Measurements from ENCODE around the gene LSM12. TPM values are rescaled to one million over a fixed set of nuclear protein-coding genes. Genes with fewer than 3 reads are reported as not detected.
A peak's percentile ranks its signal among the peaks of the same experiment; 100 is the strongest.
"Not testable (repeated sequence)": the region's sequence is repeated elsewhere in the genome, so short reads cannot be mapped to it uniquely, and the experiment has no call there.

The LSM12 gene
- polyA plus RNA-seq, 1 of the 3 experiments (the other 2 are of a cell fraction), result 26.6 TPM

DNA sequence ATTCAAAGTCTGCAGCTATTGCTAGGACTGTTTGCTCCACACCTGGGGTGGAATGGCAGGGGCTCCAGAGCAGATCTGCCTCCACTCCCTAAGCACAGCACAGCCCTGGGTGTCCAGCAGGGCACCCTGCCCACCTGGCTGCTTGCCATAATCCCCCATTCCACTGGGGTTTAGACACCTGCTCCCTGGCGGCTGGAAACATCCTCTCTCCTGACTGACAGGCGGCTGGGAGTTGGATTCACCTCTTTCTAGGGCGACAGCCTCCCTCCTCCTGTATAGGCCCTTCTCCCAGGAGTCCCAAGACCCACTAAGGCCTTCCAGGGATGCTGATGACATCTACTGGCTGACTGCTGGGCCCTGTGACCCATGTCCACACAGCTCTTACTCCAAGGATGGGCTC lies 39.0 kb upstream of the LSM12 start (continued):
- no peak for TF ChIP-seq YY1 (IDR thresholded peaks at IDR 0.05; ENCODE audit: low read depth)
- TF ChIP-seq, protein P1, sequence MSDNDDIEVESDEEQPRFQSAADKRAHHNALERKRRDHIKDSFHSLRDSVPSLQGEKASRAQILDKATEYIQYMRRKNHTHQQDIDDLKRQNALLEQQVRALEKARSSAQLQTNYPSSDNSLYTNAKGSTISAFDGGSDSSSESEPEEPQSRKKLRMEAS (IDR thresholded peaks at IDR 0.05; ENCODE audit: low read depth), result no peak
- no peak for TF ChIP-seq JUND (IDR thresholded peaks at IDR 0.05)
- no peak for TF ChIP-seq FOSL2 (IDR thresholded peaks at IDR 0.05; ENCODE audit: borderline replicate concordance, low read depth)
- no peak for TF ChIP-seq GATA2 (CRISPR knock-in tag; IDR thresholded peaks at IDR 0.05)
- no peak for TF ChIP-seq ELF1 (IDR thresholded peaks at IDR 0.05)
- no peak for TF ChIP-seq RFX5 (IDR thresholded peaks at IDR 0.05; ENCODE audit: low read length)
- TF ChIP-seq FOXM1 (IDR thresholded peaks at IDR 0.05; ENCODE audit: low read depth), result no peak
- TF ChIP-seq NRF1 (IDR thresholded peaks at IDR 0.05; ENCODE audit: low read depth, low read length), result no peak
- no peak for TF ChIP-seq TAF1 (IDR thresholded peaks at IDR 0.05; ENCODE audit: borderline replicate concordance, low read depth, low read length)

DNA sequence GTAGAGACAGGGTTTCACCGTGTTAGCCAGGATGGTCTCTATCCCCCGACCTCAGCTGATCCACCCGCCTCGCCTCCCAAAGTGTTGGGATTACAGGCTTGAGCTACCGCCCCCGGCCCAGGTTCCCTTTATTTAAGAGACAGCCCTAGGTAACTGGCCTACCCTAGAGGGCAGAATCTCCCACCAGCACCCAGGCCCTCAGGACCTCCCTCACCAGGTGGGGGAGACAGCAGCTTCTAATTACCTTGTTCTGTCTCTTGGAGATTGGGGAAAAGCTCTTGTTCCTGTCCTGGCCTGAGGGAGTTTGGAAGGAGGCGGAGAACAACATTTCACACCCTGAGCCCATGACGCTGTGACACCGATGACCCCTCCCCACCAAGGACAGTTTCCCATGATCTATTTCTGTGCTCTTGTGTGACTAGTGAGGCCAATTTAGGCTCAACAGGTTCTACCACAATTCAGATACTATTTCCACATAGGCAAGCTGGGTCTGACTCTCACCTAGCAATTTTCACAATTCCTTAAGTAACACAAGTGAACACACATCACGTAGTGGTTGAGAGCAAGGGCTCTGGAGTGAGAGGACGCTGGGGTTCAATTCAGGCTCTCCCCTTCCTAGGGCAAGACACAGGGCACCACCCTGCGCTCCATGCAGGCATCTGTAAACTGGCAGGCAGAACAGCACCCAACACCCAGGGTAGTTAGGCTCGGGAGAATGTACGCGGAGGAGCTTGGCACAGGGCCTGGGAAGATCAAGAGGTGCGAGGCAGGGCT lies 36.6 kb upstream of the LSM12 start:
- POLR2A ChIA-PET, result no interaction called here
- no peak for TF ChIP-seq POLR2AphosphoS5 (IDR thresholded peaks at IDR 0.05; ENCODE audit: low read depth, low read length)
- TF ChIP-seq GABPA (IDR thresholded peaks at IDR 0.05; ENCODE audit: low read depth), result no peak
- no peak for TF ChIP-seq TEAD4 (IDR thresholded peaks at IDR 0.05; ENCODE audit: borderline replicate concordance, insufficient read depth)
- no peak for TF ChIP-seq RFX5 (IDR thresholded peaks at IDR 0.05; ENCODE audit: low read length)
- TF ChIP-seq CHD2 (IDR thresholded peaks at IDR 0.05; ENCODE audit: low read length, partially characterized antibody), result no peak
- TF ChIP-seq SMC3 (IDR thresholded peaks at IDR 0.05; ENCODE audit: low read depth, low read length), result no peak
- TF ChIP-seq, protein P2, sequence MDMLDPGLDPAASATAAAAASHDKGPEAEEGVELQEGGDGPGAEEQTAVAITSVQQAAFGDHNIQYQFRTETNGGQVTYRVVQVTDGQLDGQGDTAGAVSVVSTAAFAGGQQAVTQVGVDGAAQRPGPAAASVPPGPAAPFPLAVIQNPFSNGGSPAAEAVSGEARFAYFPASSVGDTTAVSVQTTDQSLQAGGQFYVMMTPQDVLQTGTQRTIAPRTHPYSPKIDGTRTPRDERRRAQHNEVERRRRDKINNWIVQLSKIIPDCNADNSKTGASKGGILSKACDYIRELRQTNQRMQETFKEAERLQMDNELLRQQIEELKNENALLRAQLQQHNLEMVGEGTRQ (IDR thresholded peaks at IDR 0.05; ENCODE audit: borderline replicate concordance, low read depth, low read length), result no peak
- TF ChIP-seq, protein P3, sequence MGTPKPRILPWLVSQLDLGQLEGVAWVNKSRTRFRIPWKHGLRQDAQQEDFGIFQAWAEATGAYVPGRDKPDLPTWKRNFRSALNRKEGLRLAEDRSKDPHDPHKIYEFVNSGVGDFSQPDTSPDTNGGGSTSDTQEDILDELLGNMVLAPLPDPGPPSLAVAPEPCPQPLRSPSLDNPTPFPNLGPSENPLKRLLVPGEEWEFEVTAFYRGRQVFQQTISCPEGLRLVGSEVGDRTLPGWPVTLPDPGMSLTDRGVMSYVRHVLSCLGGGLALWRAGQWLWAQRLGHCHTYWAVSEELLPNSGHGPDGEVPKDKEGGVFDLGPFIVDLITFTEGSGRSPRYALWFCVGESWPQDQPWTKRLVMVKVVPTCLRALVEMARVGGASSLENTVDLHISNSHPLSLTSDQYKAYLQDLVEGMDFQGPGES (IDR thresholded peaks at IDR 0.05; ENCODE audit: low read depth, low read length), result no peak
- TF ChIP-seq, protein P1 (IDR thresholded peaks at IDR 0.05; ENCODE audit: low read depth), result no peak
- TF ChIP-seq TCF12 (IDR thresholded peaks at IDR 0.05), result no peak
- no peak for TF ChIP-seq SIN3A (IDR thresholded peaks at IDR 0.05; ENCODE audit: borderline replicate concordance, low read depth, low read length)
- Histone ChIP-seq H3K4me3 (ENCODE audit: low read depth in 2 of 2, low read length in 1 of 2) (no peak overlapping the region), H3K4me2 (no peak overlapping the region), H3F3A (replicated peaks; ENCODE audit: insufficient read depth) (peaks cover 9% of the 10 kb centered on the region), H3K27ac (ENCODE audit: low read depth in 2 of 2, low read length in 1 of 2) (no peak overlapping the region), H4K20me1 (ENCODE audit: insufficient read depth) (no peaks in the 10 kb centered on the region), H3K79me2 (ENCODE audit: insufficient read depth) (peaks cover 69% of the 10 kb centered on the region), H3K27me3 (ENCODE audit: insufficient read depth) (no peaks in the 10 kb centered on the region), H3K9me3 (no peaks in the 10 kb centered on the region), H3K36me3 (replicated peaks in 1 of 2; ENCODE audit: control insufficient read depth in 1 of 2, insufficient read depth in 2 of 2, low read length in 1 of 2) (no peaks in the 10 kb centered on the region), H3K9me2 (no peaks in the 10 kb centered on the region), H3K9ac (no peak overlapping the region), H3K4me1 (ENCODE audit: control insufficient read depth in 1 of 2, insufficient read depth in 2 of 2, low read depth in 1 of 2, low read length in 1 of 2) (peaks cover 9 to 15% of the 10 kb centered on the region in 2 experiments; a peak in 3 of 4 replicates), H2AFZ (ENCODE audit: low read depth) (no peak overlapping the region)
- CTCF ChIA-PET, result interaction anchor here (1.0 to 4.8 kb wide), 4 partner anchors 8 to 21 kb away, joined by 3 to 26 read pairs (median 4); partner anchors contain the start of gene HDAC5
- 94% methylated on average over 11 of the region's 16 CpGs for WGBS (ENCODE audit: low lambda C conversion rate)
- DNase-seq, result no peak

DNA sequence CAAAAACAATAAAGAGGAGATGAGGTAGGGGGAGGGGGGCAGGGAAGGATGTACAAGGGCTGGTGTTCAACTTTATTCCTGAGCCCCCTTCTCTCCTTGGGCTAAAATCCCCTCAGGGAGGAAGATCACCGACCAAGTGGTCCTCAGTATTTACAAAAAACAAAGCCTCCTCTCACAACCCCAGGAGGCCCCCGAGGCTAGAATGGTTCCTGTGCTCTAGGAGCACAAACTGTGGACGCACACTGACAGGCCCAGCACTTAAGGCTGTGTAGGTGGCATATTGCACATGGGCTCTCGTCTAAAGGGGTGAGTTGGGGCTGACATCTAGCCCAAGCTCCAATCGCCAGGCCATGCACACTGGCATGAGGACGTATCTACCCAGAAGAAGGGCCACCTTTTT lies 35.4 kb upstream of the LSM12 start:
- H4K20me1 ChIP-seq (ENCODE audit: insufficient read depth); H3K4me3 ChIP-seq (ENCODE audit: low read depth in 2 of 2, low read length in 1 of 2); POLR2A ChIA-PET; H3K36me3 ChIP-seq (replicated peaks in 1 of 2; ENCODE audit: control insufficient read depth in 1 of 2, insufficient read depth in 2 of 2, low read length in 1 of 2); H3K9ac ChIP-seq; H3K27me3 ChIP-seq (ENCODE audit: insufficient read depth); DNase-seq; H3F3A ChIP-seq (replicated peaks; ENCODE audit: insufficient read depth); H3K9me3 ChIP-seq; H3K27ac ChIP-seq (ENCODE audit: low read depth in 2 of 2, low read length in 1 of 2); H3K9me2 ChIP-seq; H2AFZ ChIP-seq (ENCODE audit: low read depth): not testable (repeated sequence)
- Histone ChIP-seq H3K79me2 (ENCODE audit: insufficient read depth) (peaks cover 60% of the 10 kb centered on the region), H3K4me2 (0 out of 2 replicates have a peak overlapping the region, but pooled peaks have one; percentile 41), H3K4me1 (ENCODE audit: control insufficient read depth in 1 of 2, insufficient read depth in 2 of 2, low read depth in 1 of 2, low read length in 1 of 2) (peaks cover 4 to 13% of the 10 kb centered on the region in 2 experiments; a peak in 1 of 4 replicates)
- WGBS (ENCODE audit: low lambda C conversion rate), result 97% methylated on average over 5 of the region's 6 CpGs
- CTCF ChIA-PET, result interaction anchor here (1.1 to 2.0 kb wide), 3 partner anchors 10 to 17 kb away, joined by 3 to 7 read pairs (median 6); no protein-coding TSS in a partner anchor
